ENCODE results near the gene GJD3. TPM values are rescaled to one million over a fixed set of nuclear protein-coding genes. Genes with fewer than 3 reads are reported as not detected.

GJD3 gene
- total and polyA plus RNA-seq, 2 of the 4 experiments (the other 2 are of a cell fraction): 0.10 TPM; not detected in 1

- H2AK5ac ChIP-seq (ENCODE audit: low read depth, low read length): no peak overlapping the region
- DNase-seq (no peak), ATAC-seq (ENCODE audit: low read depth) (no peak)
- H2BK120ac ChIP-seq (ENCODE audit: low read depth, low read length): no peak overlapping the region
- dilution Hi-C loops (cut with HindIII; ENCODE audit: low sequenced_read_pairs, unreplicated experiment): no loop called here
- no peak overlapping the region for H4K5ac ChIP-seq (ENCODE audit: low read depth, low read length)
- no peak overlapping the region for H3K14ac ChIP-seq (replicated peaks; ENCODE audit: low read depth, low read length)
- H2BK5ac ChIP-seq (ENCODE audit: low read depth, low read length, poor library complexity, severe bottlenecking): no peak overlapping the region
- H3K4me1 ChIP-seq (ENCODE audit: control insufficient read depth, insufficient read depth, low read length): no peaks in the 10 kb centered on the region
- no peak overlapping the region for H2AK9ac ChIP-seq (replicated peaks; ENCODE audit: low read depth, low read length, poor library complexity)
- ChIA-PET POLR2A (ENCODE audit: unreplicated experiment) (no interaction called here), CTCF (no interaction called here)
- 0 out of 2 replicates have a peak, but pooled peaks cover 2% of the 10 kb centered on the region for H3K9me3 ChIP-seq (ENCODE audit: control insufficient read depth, insufficient read depth, low read length)
- H3K27ac ChIP-seq (ENCODE audit: insufficient read depth, low read length): no peak overlapping the region
- BruUV-seq (replicated peaks): no TSS peak
- H2BK20ac ChIP-seq (ENCODE audit: low read depth, low read length): no peak overlapping the region
- no peaks in the 10 kb centered on the region for H3K36me3 ChIP-seq (ENCODE audit: control insufficient read depth, insufficient read depth, low read length)
- no peak overlapping the region for H2BK15ac ChIP-seq (ENCODE audit: low read depth, low read length)
- H3K27me3 ChIP-seq (ENCODE audit: control insufficient read depth, insufficient read depth, low read length): no peaks in the 10 kb centered on the region
- no peak overlapping the region for H4K91ac ChIP-seq (ENCODE audit: insufficient read depth, low read depth, low read length)
- in situ Hi-C loops (cut with MboI; ENCODE audit: low sequenced_read_pairs): loop anchor here (25.0 kb wide), 2 partner anchors 412 to 1287 kb away; partner anchors contain the start of genes KRT27 and KRT28
- no peak overlapping the region for H3K18ac ChIP-seq (ENCODE audit: low read depth, low read length)
- no peak overlapping the region for H2AFZ ChIP-seq (replicated peaks; ENCODE audit: low read length, poor library complexity)
- no peak for TF ChIP-seq FOS (IDR thresholded peaks at IDR 0.05; ENCODE audit: low read depth, low read length)
- TF ChIP-seq POLR2A (IDR thresholded peaks at IDR 0.05; ENCODE audit: low read depth, low read length): no peak
- no peak for TF ChIP-seq CHD1 (IDR thresholded peaks at IDR 0.05; ENCODE audit: low read depth, low read length)
- no peak for TF ChIP-seq BHLHE40 (IDR thresholded peaks at IDR 0.05; ENCODE audit: low read depth, low read length)
- TF ChIP-seq, protein P1, sequence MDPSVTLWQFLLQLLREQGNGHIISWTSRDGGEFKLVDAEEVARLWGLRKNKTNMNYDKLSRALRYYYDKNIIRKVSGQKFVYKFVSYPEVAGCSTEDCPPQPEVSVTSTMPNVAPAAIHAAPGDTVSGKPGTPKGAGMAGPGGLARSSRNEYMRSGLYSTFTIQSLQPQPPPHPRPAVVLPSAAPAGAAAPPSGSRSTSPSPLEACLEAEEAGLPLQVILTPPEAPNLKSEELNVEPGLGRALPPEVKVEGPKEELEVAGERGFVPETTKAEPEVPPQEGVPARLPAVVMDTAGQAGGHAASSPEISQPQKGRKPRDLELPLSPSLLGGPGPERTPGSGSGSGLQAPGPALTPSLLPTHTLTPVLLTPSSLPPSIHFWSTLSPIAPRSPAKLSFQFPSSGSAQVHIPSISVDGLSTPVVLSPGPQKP (IDR thresholded peaks at IDR 0.05; ENCODE audit: borderline replicate concordance, low read depth, low read length): no peak
- no peak for TF ChIP-seq RAD21 (IDR thresholded peaks at IDR 0.05; ENCODE audit: low read length)
- TF ChIP-seq, protein P2, sequence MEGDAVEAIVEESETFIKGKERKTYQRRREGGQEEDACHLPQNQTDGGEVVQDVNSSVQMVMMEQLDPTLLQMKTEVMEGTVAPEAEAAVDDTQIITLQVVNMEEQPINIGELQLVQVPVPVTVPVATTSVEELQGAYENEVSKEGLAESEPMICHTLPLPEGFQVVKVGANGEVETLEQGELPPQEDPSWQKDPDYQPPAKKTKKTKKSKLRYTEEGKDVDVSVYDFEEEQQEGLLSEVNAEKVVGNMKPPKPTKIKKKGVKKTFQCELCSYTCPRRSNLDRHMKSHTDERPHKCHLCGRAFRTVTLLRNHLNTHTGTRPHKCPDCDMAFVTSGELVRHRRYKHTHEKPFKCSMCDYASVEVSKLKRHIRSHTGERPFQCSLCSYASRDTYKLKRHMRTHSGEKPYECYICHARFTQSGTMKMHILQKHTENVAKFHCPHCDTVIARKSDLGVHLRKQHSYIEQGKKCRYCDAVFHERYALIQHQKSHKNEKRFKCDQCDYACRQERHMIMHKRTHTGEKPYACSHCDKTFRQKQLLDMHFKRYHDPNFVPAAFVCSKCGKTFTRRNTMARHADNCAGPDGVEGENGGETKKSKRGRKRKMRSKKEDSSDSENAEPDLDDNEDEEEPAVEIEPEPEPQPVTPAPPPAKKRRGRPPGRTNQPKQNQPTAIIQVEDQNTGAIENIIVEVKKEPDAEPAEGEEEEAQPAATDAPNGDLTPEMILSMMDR (conservative IDR thresholded peaks at IDR 0.05; ENCODE audit: low read depth, low read length): no peak
- no peak for TF ChIP-seq RFX5 (IDR thresholded peaks at IDR 0.05; ENCODE audit: low read depth, low read length)
- TF ChIP-seq SMC3 (IDR thresholded peaks at IDR 0.05; ENCODE audit: low read depth, low read length): no peak
- no peak for TF ChIP-seq USF2 (IDR thresholded peaks at IDR 0.05; ENCODE audit: low read depth, low read length)
- no peak for TF ChIP-seq MXI1 (IDR thresholded peaks at IDR 0.05; ENCODE audit: borderline replicate concordance, low read depth, low read length)
- no peak for TF ChIP-seq NFE2L2 (IDR thresholded peaks at IDR 0.05; ENCODE audit: low read depth, low read length)
- no peak for TF ChIP-seq CEBPB (IDR thresholded peaks at IDR 0.05; ENCODE audit: low read depth, low read length)
- no peak overlapping the region for H3K4ac ChIP-seq (ENCODE audit: low read depth, low read length)
- H3K79me1 ChIP-seq (ENCODE audit: low read depth in 1 of 2, low read length in 2 of 2): no peaks in the 10 kb centered on the region
- no CpG with 5 or more reads among the region's 14 CpGs for WGBS, 2 experiments (ENCODE audit: extremely low coverage in 2 of 2, insufficient read length in 1 of 2)
- no peak overlapping the region for H4K8ac ChIP-seq (ENCODE audit: low read depth in 2 of 2, low read length in 2 of 2)
- H3K23ac ChIP-seq (ENCODE audit: low read depth, low read length): no peak overlapping the region
- H3K4me2 ChIP-seq (ENCODE audit: low read depth, low read length): no peak overlapping the region
- no peak overlapping the region for H3K4me3 ChIP-seq (ENCODE audit: insufficient read depth, low read depth, low read length)
- H3K9me1 ChIP-seq (ENCODE audit: insufficient read depth, low read length): no peaks in the 10 kb centered on the region
- intact Hi-C loops (cut with micrococcal nuclease): no loop called here
- H3K56ac ChIP-seq (ENCODE audit: extremely low read depth, insufficient read depth, low read length): no peak overlapping the region
- no peaks in the 10 kb centered on the region for H4K20me1 ChIP-seq (ENCODE audit: insufficient read depth, low read length)
- H3K9ac ChIP-seq (ENCODE audit: low read depth, low read length): no peak overlapping the region
These were observed 10.4 kb upstream of the GJD3 start for GRCh38 chr17:40374821-40375498.
